ENCODE data around the gene FAM78B. TPM values are rescaled to one million over a fixed set of nuclear protein-coding genes. Genes with fewer than 3 reads are reported as not detected.

Gene FAM78B
- total RNA-seq, 1 experiment from 2014 or later = not detected

DNA sequence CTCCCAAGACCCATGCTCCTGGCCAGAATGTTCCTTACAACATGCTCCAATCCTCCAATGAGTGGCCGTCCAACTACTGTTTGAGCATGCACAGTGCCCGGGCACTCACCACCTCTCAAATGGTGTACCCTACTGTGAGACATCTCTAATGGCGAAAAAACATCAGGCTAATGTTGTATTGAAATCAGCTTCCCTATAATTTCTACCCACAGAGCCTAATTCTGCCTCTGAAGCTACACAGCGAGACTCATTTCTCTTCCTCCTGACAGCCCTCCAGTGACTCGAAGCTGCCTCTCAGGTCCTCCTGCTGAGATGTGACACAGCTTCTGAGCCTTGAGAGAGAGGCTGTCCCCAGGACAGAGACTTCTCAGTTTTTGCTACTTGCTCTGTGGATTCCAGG, 130.7 kb downstream of the FAM78B start:
- Mint-ChIP-seq H3K9me3 (ENCODE audit: unreplicated experiment) (no peaks in the 10 kb centered on the region), H3K4me3 (ENCODE audit: unreplicated experiment) (no peak overlapping the region), H3K27me3 (ENCODE audit: insufficient read depth, unreplicated experiment) (peaks cover 18% of the 10 kb centered on the region), H3K4me1 (ENCODE audit: low read depth, unreplicated experiment) (no peaks in the 10 kb centered on the region), H3K36me3 (ENCODE audit: insufficient read depth, unreplicated experiment) (no peaks in the 10 kb centered on the region), H3K27ac (ENCODE audit: unreplicated experiment) (no peak overlapping the region)
- intact Hi-C loops (cut with micrococcal nuclease; ENCODE audit: unreplicated experiment) = no loop called here
- Histone ChIP-seq H3K9me3 (no peaks in the 10 kb centered on the region), H3K4me1 (no peaks in the 10 kb centered on the region), H3K4me3 (ENCODE audit: low read depth, low read length) (no peak overlapping the region), H3K27me3 (replicated peaks; ENCODE audit: control insufficient read depth, insufficient read depth, low read length) (no peaks in the 10 kb centered on the region), H3K36me3 (ENCODE audit: control insufficient read depth, insufficient read depth, low read length) (no peaks in the 10 kb centered on the region)
- POLR2A ChIA-PET = no interaction called here
- CTCF ChIA-PET = interaction anchor here (0.5 kb wide), 1 partner anchor 272 kb away, joined by 3 read pairs; no protein-coding TSS in a partner anchor
- TF ChIP-seq, protein P1, sequence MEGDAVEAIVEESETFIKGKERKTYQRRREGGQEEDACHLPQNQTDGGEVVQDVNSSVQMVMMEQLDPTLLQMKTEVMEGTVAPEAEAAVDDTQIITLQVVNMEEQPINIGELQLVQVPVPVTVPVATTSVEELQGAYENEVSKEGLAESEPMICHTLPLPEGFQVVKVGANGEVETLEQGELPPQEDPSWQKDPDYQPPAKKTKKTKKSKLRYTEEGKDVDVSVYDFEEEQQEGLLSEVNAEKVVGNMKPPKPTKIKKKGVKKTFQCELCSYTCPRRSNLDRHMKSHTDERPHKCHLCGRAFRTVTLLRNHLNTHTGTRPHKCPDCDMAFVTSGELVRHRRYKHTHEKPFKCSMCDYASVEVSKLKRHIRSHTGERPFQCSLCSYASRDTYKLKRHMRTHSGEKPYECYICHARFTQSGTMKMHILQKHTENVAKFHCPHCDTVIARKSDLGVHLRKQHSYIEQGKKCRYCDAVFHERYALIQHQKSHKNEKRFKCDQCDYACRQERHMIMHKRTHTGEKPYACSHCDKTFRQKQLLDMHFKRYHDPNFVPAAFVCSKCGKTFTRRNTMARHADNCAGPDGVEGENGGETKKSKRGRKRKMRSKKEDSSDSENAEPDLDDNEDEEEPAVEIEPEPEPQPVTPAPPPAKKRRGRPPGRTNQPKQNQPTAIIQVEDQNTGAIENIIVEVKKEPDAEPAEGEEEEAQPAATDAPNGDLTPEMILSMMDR (IDR thresholded peaks at IDR 0.05; ENCODE audit: insufficient read depth in 1 of 2, low read depth in 1 of 2, low read length in 1 of 2, severe bottlenecking in 1 of 2, unreplicated experiment in 1 of 2) = no peak
- BruUV-seq (replicated peaks) = no TSS peak
- DNase-seq = no peak

- peaks cover 12% of the 10 kb centered on the region for H3K27me3 Mint-ChIP-seq (ENCODE audit: insufficient read depth, unreplicated experiment)
- no TSS peak for BruUV-seq (replicated peaks)
- CTCF ChIA-PET = no interaction called here
Observed at GRCh38 chr1:166032572-166033371, 134.0 kb downstream of the FAM78B start.

DNA sequence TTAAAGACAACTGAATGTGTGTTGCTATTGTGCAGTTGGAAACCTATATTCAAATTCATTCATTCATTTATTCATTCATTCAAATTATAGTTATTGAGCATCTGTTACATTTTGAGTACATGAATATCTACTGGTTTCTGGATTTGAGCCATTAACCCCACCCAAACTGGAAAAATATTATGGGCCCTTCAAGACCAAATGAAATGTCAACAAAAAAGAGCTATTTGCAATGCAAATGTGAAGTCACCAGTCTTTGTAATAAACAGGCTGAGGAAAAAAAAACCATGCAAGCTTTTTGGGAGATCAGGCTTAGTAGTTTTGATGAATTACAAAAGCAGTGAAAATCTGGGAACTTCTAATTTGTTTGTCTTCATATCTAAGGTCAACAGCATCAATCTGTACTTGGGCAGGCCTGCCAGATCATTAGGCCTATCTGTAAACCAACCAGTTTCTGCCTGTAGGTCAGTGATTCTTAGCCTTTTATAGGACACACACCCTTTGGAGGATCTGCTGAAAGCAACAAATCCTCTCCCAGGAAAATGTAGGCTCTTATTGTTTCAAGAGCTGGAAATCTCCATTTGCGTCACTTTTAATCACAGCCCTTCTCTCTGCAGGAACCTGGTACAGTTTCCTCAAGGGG, 134.7 kb downstream of the FAM78B start:
- H3K36me3 Mint-ChIP-seq (ENCODE audit: insufficient read depth, unreplicated experiment) = no peaks in the 10 kb centered on the region
- no TSS peak for BruUV-seq (replicated peaks)
- ChIA-PET POLR2A (no interaction called here), CTCF (no interaction called here)
- H3K36me3 ChIP-seq (ENCODE audit: control insufficient read depth, insufficient read depth, low read length) = no peaks in the 10 kb centered on the region
- no peaks in the 10 kb centered on the region for H3K9me3 Mint-ChIP-seq (ENCODE audit: unreplicated experiment)
- no peaks in the 10 kb centered on the region for H3K27me3 ChIP-seq (replicated peaks; ENCODE audit: control insufficient read depth, insufficient read depth, low read length)
- H3K4me1 ChIP-seq = no peaks in the 10 kb centered on the region
- H3K4me1 Mint-ChIP-seq (ENCODE audit: low read depth, unreplicated experiment) = no peaks in the 10 kb centered on the region
- intact Hi-C loops (cut with micrococcal nuclease; ENCODE audit: unreplicated experiment) = no loop called here
- no peak overlapping the region for H3K4me3 Mint-ChIP-seq (ENCODE audit: unreplicated experiment)
- TF ChIP-seq, protein P1 (IDR thresholded peaks at IDR 0.05; ENCODE audit: insufficient read depth in 1 of 2, low read depth in 1 of 2, low read length in 1 of 2, severe bottlenecking in 1 of 2, unreplicated experiment in 1 of 2) = no peak
- DNase-seq = no peak
- H3K4me3 ChIP-seq (ENCODE audit: low read depth, low read length) = no peak overlapping the region
- H3K27ac Mint-ChIP-seq (ENCODE audit: unreplicated experiment) = no peak overlapping the region
- H3K9me3 ChIP-seq = no peaks in the 10 kb centered on the region
- peaks cover 16% of the 10 kb centered on the region for H3K27me3 Mint-ChIP-seq (ENCODE audit: insufficient read depth, unreplicated experiment)

More at GRCh38 chr1:166032572-166033371, 134.0 kb downstream of the FAM78B start:
- Histone ChIP-seq H3K36me3 (ENCODE audit: control insufficient read depth, insufficient read depth, low read length) (no peaks in the 10 kb centered on the region), H3K4me3 (ENCODE audit: low read depth, low read length) (no peak overlapping the region), H3K27me3 (replicated peaks; ENCODE audit: control insufficient read depth, insufficient read depth, low read length) (no peaks in the 10 kb centered on the region), H3K4me1 (no peaks in the 10 kb centered on the region), H3K9me3 (no peaks in the 10 kb centered on the region)
- DNase-seq = no peak
- intact Hi-C loops (cut with micrococcal nuclease; ENCODE audit: unreplicated experiment) = no loop called here
- H3K4me3 Mint-ChIP-seq (ENCODE audit: unreplicated experiment) = no peak overlapping the region
- H3K27ac Mint-ChIP-seq (ENCODE audit: unreplicated experiment) = no peak overlapping the region
- H3K4me1 Mint-ChIP-seq (ENCODE audit: low read depth, unreplicated experiment) = no peaks in the 10 kb centered on the region
- TF ChIP-seq, protein P1 (IDR thresholded peaks at IDR 0.05; ENCODE audit: insufficient read depth in 1 of 2, low read depth in 1 of 2, low read length in 1 of 2, severe bottlenecking in 1 of 2, unreplicated experiment in 1 of 2) = no peak
- no peaks in the 10 kb centered on the region for H3K36me3 Mint-ChIP-seq (ENCODE audit: insufficient read depth, unreplicated experiment)
- no peaks in the 10 kb centered on the region for H3K9me3 Mint-ChIP-seq (ENCODE audit: unreplicated experiment)
- POLR2A ChIA-PET = no interaction called here
